ENCODE results near the gene RAX.

DNA sequence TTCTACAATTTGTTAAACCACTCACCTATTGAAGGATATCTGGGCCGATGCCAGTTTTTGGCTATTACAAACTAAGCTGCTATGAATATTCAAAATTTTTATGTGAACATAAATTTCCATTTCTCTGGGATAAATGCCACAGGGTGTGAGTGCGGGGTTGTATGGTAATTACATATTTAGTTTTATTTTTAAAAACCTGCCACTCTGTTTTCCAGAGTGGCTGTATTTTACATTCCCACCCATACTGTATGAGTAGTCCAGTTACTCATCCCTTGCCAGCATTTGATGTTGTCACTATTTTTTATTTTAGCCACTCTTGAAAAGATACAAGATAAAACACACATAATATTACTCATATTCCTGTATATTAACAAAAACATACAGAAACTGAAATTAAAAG lies 30.3 kb downstream of the RAX start:
- no peak for TF ChIP-seq CTCF (IDR thresholded peaks at IDR 0.05; ENCODE audit: low read depth, low read length, poor library complexity, severe bottlenecking)
- no peak for TF ChIP-seq EZH2phosphoT487 (IDR thresholded peaks at IDR 0.05; ENCODE audit: borderline replicate concordance, low read length)

Data from DOHH2 (cell line).